ENCODE data around the gene ZBTB24.

- TF ChIP-seq POLR2A (IDR thresholded peaks at IDR 0.05) (no peak), CTCF (IDR thresholded peaks at IDR 0.05) (no peak)
Measured at GRCh38 chr6:109512271-109512817, 29.3 kb upstream of the ZBTB24 start.

Measured in prostate gland (tissue), 2 donors.